ES-I3 (cell line): ENCODE measurements around the gene RBM22.

ENCODE experiments used
- H3K36me3 ChIP-seq: 2 replicates; pipeline ENCODE4 v1.6.1; 2013; ENCODE audit warnings: mild to moderate bottlenecking, low read length, control low read depth, moderate library complexity; ENCODE audit not compliant: insufficient read depth
- H3K4me1 ChIP-seq: 2 replicates; pipeline ENCODE4 v1.6.1; 2013; ENCODE audit warnings: mild to moderate bottlenecking, control low read depth, low read length; ENCODE audit not compliant: insufficient read depth
- H3K9ac ChIP-seq: 2 replicates; pipeline ENCODE4 v1.6.1; 2013; ENCODE audit warnings: low read depth, mild to moderate bottlenecking, low read length, moderate library complexity
- H3K9me3 ChIP-seq: 2 replicates; pipeline ENCODE4 v1.6.1; 2013; ENCODE audit warnings: mild to moderate bottlenecking, low read length, moderate library complexity; ENCODE audit not compliant: control insufficient read depth, insufficient read depth

Gene RBM22

DNA sequence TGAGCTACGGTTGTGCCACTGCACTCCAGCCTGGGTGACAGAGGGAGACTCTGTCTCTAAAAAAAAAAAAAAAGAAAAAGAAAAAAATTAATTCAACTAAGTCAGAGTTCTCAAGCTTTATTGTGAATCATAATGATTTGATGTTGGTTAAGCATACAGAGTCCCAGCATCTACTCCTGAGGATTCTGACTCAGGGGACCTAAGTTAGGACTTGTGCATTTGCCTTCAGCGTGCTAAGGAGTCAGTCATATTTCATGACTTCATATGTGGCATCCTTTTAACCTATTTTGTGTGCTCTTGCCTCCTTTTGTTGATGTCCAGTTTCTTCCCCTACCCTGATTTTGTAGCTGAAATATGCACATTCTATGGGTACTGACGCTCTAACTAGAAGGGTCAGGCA is 36.9 kb downstream of the RBM22 start:
- Histone ChIP-seq H3K4me1 (peaks cover 9% of the 10 kb centered on the region), H3K36me3 (no peaks in the 10 kb centered on the region; the same call in 1 of the 2 replicates), H3K9me3 (no peaks in the 10 kb centered on the region)

DNA sequence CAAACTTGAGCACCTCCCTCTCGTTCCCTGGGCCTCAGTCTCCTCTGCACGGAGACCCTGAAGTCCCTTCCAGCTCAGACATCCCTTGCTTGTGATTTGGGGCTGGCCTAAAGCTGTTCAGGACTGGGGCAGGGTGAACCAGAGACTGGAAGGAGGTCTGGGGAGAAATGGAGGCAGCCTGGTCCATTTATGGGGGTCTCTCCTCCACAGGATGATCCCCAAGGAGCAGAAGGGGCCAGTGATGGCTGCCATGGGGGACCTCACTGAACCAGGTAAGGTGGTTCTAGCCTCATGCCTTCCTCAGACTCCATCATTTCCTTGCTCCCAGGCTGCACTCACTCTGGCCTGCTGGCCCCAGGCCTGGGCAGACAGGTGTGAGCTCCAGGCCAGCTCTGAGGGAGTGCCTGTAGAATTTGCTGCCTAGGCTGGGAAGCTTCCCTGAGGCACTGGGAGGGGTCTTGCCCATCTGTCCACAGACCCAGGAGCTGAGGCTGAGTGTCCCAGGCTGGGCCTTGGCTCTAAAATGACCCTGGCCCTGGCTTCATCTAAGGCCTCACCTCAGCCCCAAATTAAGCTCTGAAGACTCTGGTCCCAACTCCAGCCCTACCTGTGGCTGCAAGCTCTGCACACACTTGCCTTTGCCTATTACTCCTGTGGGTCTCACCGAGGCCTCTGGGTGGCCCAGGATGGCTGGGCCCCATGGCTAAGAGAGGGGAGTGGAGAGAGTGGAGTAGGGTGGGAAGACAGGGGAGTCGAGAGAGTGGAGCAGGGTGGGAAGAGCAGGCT is 37.9 kb downstream of the RBM22 start:
- Histone ChIP-seq H3K36me3 (no peaks in the 10 kb centered on the region), H3K9ac (no peak overlapping the region), H3K4me1 (peaks cover 9% of the 10 kb centered on the region), H3K9me3 (no peaks in the 10 kb centered on the region)

More for the DNA sequence above, 36.9 kb downstream of the RBM22 start:
- no peak overlapping the region for H3K9ac ChIP-seq

DNA sequence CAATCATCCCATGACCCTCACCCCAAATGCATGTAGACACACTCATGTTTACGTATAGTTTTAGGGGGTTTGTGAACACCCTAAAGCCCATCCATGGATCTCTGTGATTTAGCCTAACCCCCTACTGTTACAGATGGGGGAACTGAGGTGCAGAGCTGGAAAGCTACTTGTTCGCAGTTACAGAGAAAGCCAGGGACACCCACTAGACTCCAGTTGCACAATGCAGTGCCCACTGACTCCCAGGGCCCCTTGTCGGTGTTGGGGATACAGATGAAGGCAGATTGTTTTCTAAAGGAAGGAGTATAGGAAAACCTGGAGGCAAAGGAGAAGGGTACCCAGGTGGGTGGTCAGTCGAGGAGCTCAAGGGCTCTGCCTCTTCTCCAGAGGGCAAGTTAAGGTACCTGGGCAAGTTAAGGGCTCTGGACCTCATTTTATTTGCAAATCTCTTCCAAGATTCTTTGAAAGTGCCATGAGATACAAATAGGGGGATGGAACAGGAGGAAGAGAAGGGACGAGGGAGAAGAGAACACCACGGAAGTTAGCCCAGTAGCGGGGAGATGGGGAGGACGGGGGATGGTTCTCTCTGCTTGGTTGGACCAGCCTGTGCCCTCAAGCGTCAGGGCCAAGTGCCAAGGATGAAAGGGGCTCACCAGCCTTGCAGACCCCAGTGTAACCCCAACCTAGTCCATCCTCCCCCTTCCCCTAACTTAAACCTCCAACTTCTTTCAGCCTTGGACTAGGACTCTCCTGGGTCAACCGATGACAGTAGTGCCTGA is 38.9 kb downstream of the RBM22 start:
- peaks cover 11% of the 10 kb centered on the region for H3K4me1 ChIP-seq
- no peaks in the 10 kb centered on the region for H3K9me3 ChIP-seq
- no peak overlapping the region for H3K9ac ChIP-seq
- H3K36me3 ChIP-seq, result no peaks in the 10 kb centered on the region

DNA sequence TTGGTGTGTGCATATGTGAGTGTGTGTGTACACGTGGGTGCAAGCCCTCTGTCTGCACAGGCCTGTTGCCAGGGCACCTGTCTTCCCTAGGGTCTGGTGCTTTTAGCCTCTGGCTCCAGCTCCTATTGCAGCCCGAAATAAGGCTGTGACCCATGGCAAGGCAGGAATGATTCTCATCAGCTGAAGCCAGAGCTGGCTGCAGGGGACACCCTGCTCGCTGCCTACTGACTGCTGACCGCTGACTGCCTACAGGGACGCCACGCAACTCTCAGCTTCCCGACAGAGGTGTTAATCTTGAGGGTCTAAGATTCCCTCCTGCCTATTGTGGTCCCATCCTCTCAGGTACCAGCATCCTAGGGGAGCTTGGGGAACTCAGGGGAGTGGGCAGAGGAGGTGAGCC is 39.8 kb downstream of the RBM22 start, which contains the start of gene MYOZ3:
Gene MYOZ3 (plus strand): TSS at position 166 of the 400 bp plus-strand sequence. CDS start 1,691 bp downstream, outside the sequence.
- H3K9me3 ChIP-seq, result no peaks in the 10 kb centered on the region
- H3K9ac ChIP-seq, result no peak within 1 kb of the TSS
- H3K4me1 ChIP-seq, result peaks cover 12% of the 10 kb centered on the region
- no peaks in the 10 kb centered on the region for H3K36me3 ChIP-seq

DNA sequence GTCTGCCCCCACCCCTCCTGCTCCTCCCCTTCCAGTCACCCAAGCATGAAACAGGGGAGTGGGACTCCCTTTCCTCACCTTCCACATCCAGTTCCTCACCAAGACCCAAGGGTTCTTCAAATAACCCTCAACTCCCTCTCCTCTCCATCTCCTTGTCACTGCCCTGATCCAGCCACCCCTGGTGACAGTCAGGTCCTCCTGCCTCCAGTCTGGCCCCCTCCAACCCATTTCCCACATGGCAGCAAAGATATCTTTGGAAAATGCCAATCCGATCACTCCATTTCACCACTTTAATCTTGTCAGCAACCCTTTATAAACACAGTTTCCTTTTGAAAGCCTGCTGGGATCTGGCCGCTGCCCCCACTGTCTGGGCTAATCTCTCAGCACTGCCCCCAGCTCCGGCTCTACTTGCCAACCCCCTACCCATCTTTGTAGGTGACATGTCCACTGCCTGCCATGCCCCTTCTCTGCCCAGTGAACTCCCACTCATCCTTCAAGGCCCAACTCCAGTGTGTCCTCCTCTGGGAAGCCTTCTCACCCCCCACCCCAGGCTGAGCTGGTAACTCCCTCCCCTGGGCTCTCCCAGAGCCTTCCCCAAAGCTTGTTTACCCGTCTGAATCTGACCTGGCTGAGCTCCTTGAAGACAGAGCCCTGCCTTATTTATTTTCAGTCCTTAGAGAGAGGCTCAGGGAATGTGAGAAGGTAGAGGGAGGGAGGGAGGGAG is 40.6 kb downstream of the RBM22 start:
- H3K4me1 ChIP-seq, result peaks cover 12% of the 10 kb centered on the region
- H3K9me3 ChIP-seq, result no peaks in the 10 kb centered on the region
- no peaks in the 10 kb centered on the region for H3K36me3 ChIP-seq
- no peak overlapping the region for H3K9ac ChIP-seq

DNA sequence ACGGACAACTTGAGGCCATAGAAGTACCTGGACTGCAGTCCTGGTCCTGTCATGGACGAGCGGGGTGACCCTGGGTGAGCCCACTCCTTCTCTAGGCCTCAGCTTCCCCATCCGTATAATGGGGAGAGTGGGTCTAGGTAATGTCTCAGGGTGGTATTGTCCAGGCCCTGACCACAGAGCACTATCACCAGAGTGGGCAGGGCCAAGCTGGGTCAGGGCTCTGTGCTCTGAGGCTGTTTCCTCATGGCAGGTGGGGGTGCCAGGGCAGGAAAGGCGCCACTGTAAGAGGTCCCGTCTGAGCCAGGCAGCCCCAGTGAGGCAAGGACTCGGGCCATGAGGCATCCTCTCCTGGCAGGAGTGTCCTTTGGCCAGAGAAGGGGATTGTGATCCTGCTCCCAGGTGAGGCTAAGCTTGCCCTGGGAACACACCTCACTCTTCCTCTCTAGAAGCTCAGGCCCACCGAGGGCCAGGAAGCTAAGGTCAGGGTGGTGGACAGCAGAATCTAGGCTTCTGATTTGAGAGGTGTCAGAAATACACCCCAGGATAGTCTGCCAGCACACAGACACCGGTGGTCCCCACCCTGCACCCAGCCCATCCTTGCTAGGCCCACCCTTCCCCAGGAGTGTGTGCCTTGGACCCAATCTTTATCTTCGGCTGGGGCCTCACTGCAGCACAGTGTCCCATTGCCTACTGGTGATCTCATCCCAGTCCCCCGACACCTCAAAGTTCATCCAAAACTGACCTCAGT is 41.3 kb downstream of the RBM22 start:
- no peaks in the 10 kb centered on the region for H3K36me3 ChIP-seq
- H3K4me1 ChIP-seq, result peaks cover 12% of the 10 kb centered on the region
- H3K9me3 ChIP-seq, result no peaks in the 10 kb centered on the region
- no peak overlapping the region for H3K9ac ChIP-seq

DNA sequence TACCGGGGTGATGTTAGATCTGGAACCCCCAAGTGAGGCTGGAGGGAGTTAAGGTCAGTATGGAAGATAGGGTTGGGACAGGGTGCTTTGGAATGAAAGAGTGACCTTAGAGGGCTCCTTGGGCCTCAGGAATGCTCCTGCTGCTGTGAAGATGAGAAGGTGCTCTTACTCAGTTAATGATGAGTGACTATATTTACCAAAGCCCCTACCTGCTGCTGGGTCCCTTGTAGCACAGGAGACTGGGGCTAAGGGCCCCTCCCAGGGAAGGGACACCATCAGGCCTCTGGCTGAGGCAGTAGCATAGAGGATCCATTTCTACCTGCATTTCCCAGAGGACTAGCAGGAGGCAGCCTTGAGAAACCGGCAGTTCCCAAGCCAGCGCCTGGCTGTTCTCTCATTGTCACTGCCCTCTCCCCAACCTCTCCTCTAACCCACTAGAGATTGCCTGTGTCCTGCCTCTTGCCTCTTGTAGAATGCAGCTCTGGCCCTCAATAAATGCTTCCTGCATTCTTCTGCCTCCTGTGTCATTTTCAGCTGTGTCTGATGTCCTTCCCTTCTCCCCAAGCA is 42.1 kb downstream of the RBM22 start:
- H3K9ac ChIP-seq, result no peak overlapping the region
- peaks cover 12% of the 10 kb centered on the region for H3K4me1 ChIP-seq
- H3K9me3 ChIP-seq, result no peaks in the 10 kb centered on the region
- H3K36me3 ChIP-seq, result no peaks in the 10 kb centered on the region

DNA sequence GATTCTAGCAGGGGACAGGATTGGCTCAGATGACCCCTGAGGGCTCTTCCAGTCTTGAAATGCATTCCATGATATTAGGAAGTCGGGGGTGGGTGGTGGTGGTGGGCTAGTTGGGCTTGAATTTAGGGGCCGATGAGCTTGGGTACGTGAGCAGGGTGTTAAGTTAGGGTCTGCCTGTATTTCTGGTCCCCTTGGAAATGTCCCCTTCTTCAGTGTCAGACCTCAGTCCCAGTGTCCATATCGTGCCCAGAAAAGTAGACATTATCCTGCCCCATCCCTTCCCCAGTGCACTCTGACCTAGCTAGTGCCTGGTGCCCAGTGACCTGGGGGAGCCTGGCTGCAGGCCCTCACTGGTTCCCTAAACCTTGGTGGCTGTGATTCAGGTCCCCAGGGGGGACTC is 42.7 kb downstream of the RBM22 start:
- Histone ChIP-seq H3K9ac (no peak overlapping the region), H3K4me1 (peaks cover 12% of the 10 kb centered on the region), H3K36me3 (no peaks in the 10 kb centered on the region), H3K9me3 (no peaks in the 10 kb centered on the region)

DNA sequence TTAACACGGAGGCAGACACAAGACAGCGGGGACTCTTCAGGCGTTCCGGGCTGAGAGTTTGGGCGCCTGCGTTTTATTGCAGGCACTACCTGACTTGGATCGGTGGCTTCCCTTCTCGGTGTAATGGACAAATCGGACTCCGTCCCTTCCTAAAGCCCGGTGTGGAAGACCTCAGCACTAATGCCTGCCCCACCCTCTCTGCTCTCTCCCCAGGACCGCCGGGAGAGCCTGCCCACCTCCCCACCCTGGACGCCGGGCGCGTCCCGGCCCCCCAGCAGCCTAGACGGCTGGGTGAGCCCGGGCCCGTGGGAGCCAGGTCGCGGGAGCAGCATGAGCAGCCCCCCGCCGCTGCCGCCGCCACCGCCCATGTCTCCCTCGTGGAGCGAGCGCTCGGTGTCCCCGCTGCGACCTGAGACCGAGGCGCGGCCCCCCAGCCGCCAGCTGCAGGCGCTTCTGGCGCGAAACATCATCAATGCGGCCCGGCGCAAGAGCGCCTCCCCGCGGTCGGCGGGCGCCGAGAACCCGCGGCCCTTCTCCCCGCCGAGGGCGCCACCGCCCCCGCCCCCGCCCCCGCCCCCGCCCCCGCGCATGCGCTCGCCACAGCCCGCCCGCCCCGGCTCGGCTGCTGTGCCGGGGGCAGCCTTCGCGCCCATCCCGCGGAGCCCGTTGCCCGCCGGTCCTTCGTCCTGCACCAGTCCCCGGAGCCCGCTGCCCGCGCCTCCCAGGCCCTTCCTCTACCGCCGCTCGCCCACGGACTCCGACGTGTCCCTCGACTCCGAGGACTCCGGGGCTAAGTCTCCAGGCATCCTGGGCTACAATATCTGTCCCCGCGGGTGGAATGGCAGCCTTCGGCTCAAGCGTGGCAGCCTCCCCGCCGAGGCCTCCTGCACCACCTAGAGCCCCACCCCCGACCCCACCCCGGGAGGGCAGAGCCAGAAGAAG is 44.4 kb downstream of the RBM22 start:
- Histone ChIP-seq H3K36me3 (no peaks in the 10 kb centered on the region), H3K9ac (peak overlapping the region; percentile 83), H3K4me1 (peaks cover 17% of the 10 kb centered on the region), H3K9me3 (no peaks in the 10 kb centered on the region)

DNA sequence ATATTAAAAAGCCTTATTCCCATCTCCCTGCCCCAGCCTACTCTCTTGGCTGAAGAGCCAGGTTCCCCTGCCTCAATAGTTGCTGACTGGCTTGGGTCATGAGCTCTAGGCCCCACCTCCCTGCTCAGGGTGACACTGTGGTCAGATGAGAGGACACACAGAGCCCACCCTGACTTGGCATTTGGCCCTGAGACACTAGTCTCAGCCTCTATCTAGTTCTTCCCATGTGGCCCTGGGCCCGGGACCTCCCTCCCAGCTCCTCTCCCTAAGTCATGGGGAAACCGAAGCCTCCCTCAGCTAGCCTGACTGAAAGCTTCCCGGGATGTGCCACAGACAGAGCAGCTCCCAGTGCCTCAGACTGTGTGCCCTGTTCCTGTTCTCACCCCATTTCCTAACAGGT is 45.6 kb downstream of the RBM22 start:
- no peak overlapping the region for H3K9ac ChIP-seq
- no peaks in the 10 kb centered on the region for H3K9me3 ChIP-seq
- H3K4me1 ChIP-seq, result peaks cover 12% of the 10 kb centered on the region
- no peaks in the 10 kb centered on the region; the same call in 1 of the 2 replicates for H3K36me3 ChIP-seq

DNA sequence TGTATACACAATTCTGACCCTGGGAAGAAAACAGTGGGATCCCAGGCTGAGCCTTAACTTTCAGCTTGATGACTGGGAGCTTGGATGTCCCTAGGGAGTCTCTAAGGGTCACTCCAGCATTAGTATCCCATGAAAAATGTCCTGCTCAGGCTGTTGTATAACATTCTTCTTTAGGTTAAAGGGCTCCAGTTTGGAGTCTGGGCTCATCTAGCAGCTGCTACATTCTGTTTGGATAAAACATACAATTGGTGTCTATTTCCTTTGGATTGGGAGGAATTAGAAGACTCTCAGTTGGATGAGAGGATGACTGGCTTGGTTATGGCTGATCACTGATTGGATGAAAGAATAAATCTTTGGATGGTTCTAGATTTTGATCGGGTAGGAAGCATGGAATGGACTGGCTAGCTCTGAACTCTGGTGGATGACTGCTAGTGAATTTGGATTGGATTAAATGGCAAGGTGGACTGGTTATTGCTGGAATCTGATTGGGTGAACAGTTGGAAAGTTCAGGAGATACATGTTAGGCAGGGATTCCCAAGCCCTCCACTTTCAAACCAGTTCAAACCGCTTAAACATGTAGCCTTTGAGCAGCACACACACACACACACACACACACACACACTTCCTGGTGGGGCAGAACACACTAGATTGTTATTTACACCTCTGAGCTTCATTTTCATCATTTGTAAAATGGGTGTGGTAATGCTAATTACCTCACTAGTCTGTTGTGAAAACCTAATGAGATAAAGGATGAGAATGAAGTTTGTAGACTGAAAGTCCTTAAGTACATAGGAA is 46.9 kb downstream of the RBM22 start:
- H3K9ac ChIP-seq, result no peak overlapping the region
- no peaks in the 10 kb centered on the region; the same call in 1 of the 2 replicates for H3K36me3 ChIP-seq
- peaks cover 12% of the 10 kb centered on the region for H3K4me1 ChIP-seq
- no peaks in the 10 kb centered on the region for H3K9me3 ChIP-seq

DNA sequence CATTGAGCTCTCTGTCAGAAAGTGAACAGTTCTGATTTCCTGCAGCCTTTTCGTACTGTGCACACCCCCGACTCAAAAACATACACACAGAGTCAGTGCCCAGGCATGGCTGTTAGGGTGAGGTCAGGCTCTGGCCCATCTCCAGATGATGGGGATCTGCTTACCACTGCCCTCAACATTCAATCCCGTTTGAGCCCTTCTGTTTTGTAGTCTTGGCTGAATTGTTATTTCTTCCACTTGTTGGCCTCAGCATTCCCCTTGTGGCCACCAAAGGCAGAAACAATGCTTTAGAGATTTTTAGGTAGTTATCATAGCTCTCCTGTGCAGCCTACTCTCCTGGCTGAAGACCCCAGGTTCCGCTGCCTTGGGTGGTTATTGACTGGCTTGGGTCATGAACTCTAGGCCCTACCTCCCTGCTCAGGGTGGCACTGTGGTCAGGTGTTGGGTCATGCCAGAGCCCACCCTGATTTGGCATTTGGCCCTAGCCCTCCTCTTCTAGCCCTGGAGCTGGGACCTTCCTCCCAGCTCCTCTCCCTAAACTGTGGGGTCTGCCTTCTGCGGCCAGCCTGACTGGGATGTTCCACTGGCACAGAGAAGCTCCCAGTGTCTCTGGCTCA is 47.6 kb downstream of the RBM22 start:
- Histone ChIP-seq H3K4me1 (peaks cover 12% of the 10 kb centered on the region), H3K9me3 (no peaks in the 10 kb centered on the region)

More for the DNA sequence above, 47.6 kb downstream of the RBM22 start:
- H3K36me3 ChIP-seq, result no peaks in the 10 kb centered on the region; the same call in 1 of the 2 replicates
- H3K9ac ChIP-seq, result no peak overlapping the region
